Adrenal gland (tissue), 12 donors: ENCODE measurements around the gene LRPAP1. TPM values are rescaled to one million over a fixed set of nuclear protein-coding genes. Genes with fewer than 3 reads are reported as not detected.

ENCODE experiments used
- DNase-seq, 7 donors: peaks; one replicate each; pipeline ENCODE4 v3.0.0-alpha.2; 2019 to 2020
- H3K27ac ChIP-seq, 5 donors: fragments of 200-600 bp; sonication (generic) in 4 of 5; 1 replicate in 3 of 5; 2 replicates in 2 of 5; pipeline versions ENCODE4 v1.5.1 to v1.8.0; 2016 to 2020; ENCODE audit warnings: mild to moderate bottlenecking in 1 of 5
- H3K27me3 ChIP-seq: fragments of 200-600 bp; 2 replicates; pipeline ENCODE4 v1.8.0; 2021
- H3K36me3 ChIP-seq, 2 donors: fragments of 200-600 bp; replicated peaks in 1 of 2; 1 replicate in 1 of 2; 2 replicates in 1 of 2; pipeline versions ENCODE4 v1.5.1 to v1.8.0; 2018 to 2022
- H3K4me1 ChIP-seq, 2 donors: fragments of 200-600 bp; replicated peaks in 1 of 2; 1 replicate in 1 of 2; 2 replicates in 1 of 2; pipeline versions ENCODE4 v1.5.1 to v1.8.0; 2018 to 2021
- H3K4me3 ChIP-seq, 4 donors: fragments of 200-600 bp; sonication (generic) in 3 of 4; one replicate each; pipeline ENCODE4 v1.5.1; 2016 to 2018
- H3K9me3 ChIP-seq, 3 donors: fragments of 200-600 bp; sonication (generic) in 1 of 3; replicated peaks in 1 of 3; 1 replicate in 2 of 3; 2 replicates in 1 of 3; pipeline versions ENCODE4 v1.5.1 to v1.8.0; 2016 to 2021
- POLR2A ChIP-seq, 2 donors: fragments of 450-650 bp; IDR thresholded peaks; one replicate each; pipeline ENCODE4 v1.6.1; 2017; ENCODE audit warnings: antibody characterized with exemption in 2 of 2, mild to moderate bottlenecking in 2 of 2, moderate library complexity in 1 of 2
- WGBS, 4 donors: extraction: QIAGEN DNeasy Blood & Tissue Kit in 2 of 4; methylation state at CpG; one replicate each; pipeline versions ENCODE4 v1.1.5 to v1.1.7; 2013 to 2017; 5-methylcytosine and 5-hydroxymethylcytosine counted together
- intact Hi-C, 2 donors: fragments of 100-400 bp; cut with DNase I; formaldehyde crosslinking; loops; one replicate each; pipeline versions ENCODE4 v1.14.1 to v1.15.0; 2022 to 2023
- polyA plus RNA-seq, 3 donors: library from polyadenylated mRNA; stranded (reverse); fragments of 200-250 nt in 2 of 3; fragments of 350-450 nt in 1 of 3; fragmentation: Illumina TruSeq in 1 of 3; extraction: RNeasy Lipid Tissue Mini Kit (QIAGEN cat#74804) in 1 of 3; gene quantifications; one replicate each; pipeline ENCODE4 v1.2.3, GENCODE V29; 2013 to 2014
- total RNA-seq, 9 donors: library from RNA; depleted of rRNA in 4 of 9; stranded (reverse); fragments of >200 nt in 4 of 9; fragments of 120-200 nt in 1 of 9; fragmentation: NEBNext Ultra II Directional in 1 of 9; extraction: Animal tissue kit (Norgen Biotek cat#: 25700) in 1 of 9; gene quantifications; one replicate each; pipeline versions ENCODE4 v1.1.0 to v1.2.4, GENCODE V29; 2013 to 2023
- TF ChIP-seq, protein P1 (sequence below), 6 experiments: fragments of 450-650 bp in 4 of 6; fragments of 200-600 bp in 2 of 6; sonication (generic) in 1 of 6; IDR thresholded peaks; 1 replicate in 5 of 6; 2 replicates in 1 of 6; pipeline versions ENCODE4 v1.5.1 to v1.8.0; 2016 to 2021; ENCODE audit warnings: antibody characterized with exemption in 6 of 6, mild to moderate bottlenecking in 2 of 6, moderate library complexity in 1 of 6
- donor health status: healthy with polysubstance abuse.
- donor health status: Bipolar disorder and iron deficiency.
- donor health status: DM: yes; HTN: yes; CAD: no.
- donor health status: DM: no; HTN: no; CAD: no.
- donor health status: DM: no; HTN: no; CAD: no.
- donor health status: DM: yes; HTN: yes; CAD: no.

Gene LRPAP1
- total and polyA plus RNA-seq, 12 donors = 32.9 to 309 (median 188) TPM

GRCh38 chr4:3532751-3533422, 665 bp upstream of the LRPAP1 start:
- intact Hi-C loops = no loop called here
- H3K4me3 ChIP-seq = peak overlapping the region in 2 of 4 donors; percentile 26 to 75
- H3K9me3 ChIP-seq = no peaks in the 10 kb centered on the region
- H3K27me3 ChIP-seq = no peaks in the 10 kb centered on the region
- 16 to 52% (median 31%) methylated on average over 8 to 42 of the region's 42 CpGs for WGBS, 4 donors
- TF ChIP-seq POLR2A (IDR thresholded peaks at IDR 0.05) = no peak
- TF ChIP-seq, protein P1, sequence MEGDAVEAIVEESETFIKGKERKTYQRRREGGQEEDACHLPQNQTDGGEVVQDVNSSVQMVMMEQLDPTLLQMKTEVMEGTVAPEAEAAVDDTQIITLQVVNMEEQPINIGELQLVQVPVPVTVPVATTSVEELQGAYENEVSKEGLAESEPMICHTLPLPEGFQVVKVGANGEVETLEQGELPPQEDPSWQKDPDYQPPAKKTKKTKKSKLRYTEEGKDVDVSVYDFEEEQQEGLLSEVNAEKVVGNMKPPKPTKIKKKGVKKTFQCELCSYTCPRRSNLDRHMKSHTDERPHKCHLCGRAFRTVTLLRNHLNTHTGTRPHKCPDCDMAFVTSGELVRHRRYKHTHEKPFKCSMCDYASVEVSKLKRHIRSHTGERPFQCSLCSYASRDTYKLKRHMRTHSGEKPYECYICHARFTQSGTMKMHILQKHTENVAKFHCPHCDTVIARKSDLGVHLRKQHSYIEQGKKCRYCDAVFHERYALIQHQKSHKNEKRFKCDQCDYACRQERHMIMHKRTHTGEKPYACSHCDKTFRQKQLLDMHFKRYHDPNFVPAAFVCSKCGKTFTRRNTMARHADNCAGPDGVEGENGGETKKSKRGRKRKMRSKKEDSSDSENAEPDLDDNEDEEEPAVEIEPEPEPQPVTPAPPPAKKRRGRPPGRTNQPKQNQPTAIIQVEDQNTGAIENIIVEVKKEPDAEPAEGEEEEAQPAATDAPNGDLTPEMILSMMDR (IDR thresholded peaks at IDR 0.05) = no peak
- peaks cover 0 to 14% of the 10 kb centered on the region in 2 donors for H3K36me3 ChIP-seq
- peak overlapping the region in 1 of 5 donors; percentile 56 for H3K27ac ChIP-seq
- H3K4me1 ChIP-seq = peaks cover 15 to 32% of the 10 kb centered on the region in 2 donors
- DNase-seq = peak in 1 of 7 donors; percentile 23

DNA sequence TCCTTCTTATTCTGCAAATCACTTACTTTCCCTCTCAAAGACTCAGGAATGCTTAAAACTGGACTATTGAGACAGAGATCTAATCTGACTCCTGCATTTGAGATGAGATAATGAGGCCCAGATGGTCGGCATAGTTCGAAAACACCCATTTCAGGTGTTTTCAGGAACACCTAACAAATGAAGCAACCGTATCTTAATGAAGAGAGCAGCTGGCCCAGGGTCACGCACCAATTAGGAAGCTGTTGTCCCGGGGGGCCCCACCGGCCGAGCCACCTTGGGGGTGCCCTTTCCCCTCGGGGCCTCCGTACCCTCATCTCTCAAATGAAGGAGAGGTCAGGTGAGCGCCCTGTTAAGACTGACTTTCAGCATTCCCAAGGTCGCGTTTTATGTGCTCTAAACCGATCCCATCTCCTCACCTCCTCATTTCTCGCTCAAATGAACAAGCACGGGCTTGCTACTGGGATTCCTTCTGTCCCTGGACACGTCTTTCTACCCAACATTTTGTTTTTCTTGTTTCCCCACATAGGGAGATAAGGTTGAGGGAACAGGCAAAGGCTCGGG, 824 bp downstream of the LRPAP1 start:
- H3K27ac ChIP-seq = no peak overlapping the region
- no peaks in the 10 kb centered on the region for H3K27me3 ChIP-seq
- TF ChIP-seq, protein P1 (IDR thresholded peaks at IDR 0.05) = no peak
- TF ChIP-seq POLR2A (IDR thresholded peaks at IDR 0.05) = no peak
- H3K9me3 ChIP-seq = no peaks in the 10 kb centered on the region
- WGBS, 4 donors = 15 to 20% (median 18%) methylated on average over 13 to 17 of the region's 17 CpGs
- peak overlapping the region in 3 of 4 donors; percentile 25 to 76 (median 75) for H3K4me3 ChIP-seq
- intact Hi-C loops = no loop called here
- DNase-seq = peak in 2 of 7 donors; percentile 16 to 26
- peaks cover 0 to 14% of the 10 kb centered on the region in 2 donors for H3K36me3 ChIP-seq
- peaks cover 15 to 32% of the 10 kb centered on the region in 2 donors for H3K4me1 ChIP-seq

GRCh38 chr4:3530663-3531254, 1.5 kb downstream of the LRPAP1 start:
- no peaks in the 10 kb centered on the region for H3K27me3 ChIP-seq
- 80 to 87% (median 86%) methylated on average over 10 to 18 of the region's 18 CpGs for WGBS, 4 donors
- intact Hi-C loops = no loop called here
- H3K4me3 ChIP-seq = peak overlapping the region in 1 of 4 donors; percentile 75
- no peak for DNase-seq
- H3K36me3 ChIP-seq = peaks cover 0 to 14% of the 10 kb centered on the region in 2 donors
- no peaks in the 10 kb centered on the region for H3K9me3 ChIP-seq
- TF ChIP-seq, protein P1 (IDR thresholded peaks at IDR 0.05) = no peak
- TF ChIP-seq POLR2A (IDR thresholded peaks at IDR 0.05) = no peak
- no peak overlapping the region for H3K27ac ChIP-seq
- H3K4me1 ChIP-seq = peaks cover 15 to 32% of the 10 kb centered on the region in 2 donors

GRCh38 chr4:3530051-3530450, 2.2 kb downstream of the LRPAP1 start:
- no peak for TF ChIP-seq POLR2A (IDR thresholded peaks at IDR 0.05)
- TF ChIP-seq, protein P1 (IDR thresholded peaks at IDR 0.05) = no peak
- no peak overlapping the region for H3K27ac ChIP-seq
- no peaks in the 10 kb centered on the region for H3K27me3 ChIP-seq
- peaks cover 0 to 14% of the 10 kb centered on the region in 2 donors for H3K36me3 ChIP-seq
- H3K4me1 ChIP-seq = peaks cover 15 to 32% of the 10 kb centered on the region in 2 donors
- DNase-seq = no peak
- WGBS, 4 donors = 80 to 92% (median 90%) methylated on average over 15 to 16 of the region's 16 CpGs
- intact Hi-C loops = no loop called here
- no peak overlapping the region for H3K4me3 ChIP-seq
- no peaks in the 10 kb centered on the region for H3K9me3 ChIP-seq
